IMR-90 (cell line): ENCODE measurements around the gene ZBTB45. TPM values are rescaled to one million over a fixed set of nuclear protein-coding genes. Genes with fewer than 3 reads are reported as not detected.

Experiments
- ATAC-seq: fragments of 200-7000 bp; cut with Tn5 transposase; 2 replicates; pipeline ENCODE4 v1.9.1; 2020; ENCODE audit warnings: low read depth, mild to moderate bottlenecking, moderate library complexity
- BruUV-seq: library from RNA; stranded (reverse); fragments of 400-500 nt; replicated peaks from 2 replicates; lab custom pipeline; 2021; lab: Mats Ljungman, UMichigan
- CTCF ChIA-PET: fragments of 300-600 bp; formaldehyde crosslinking; extraction: SDS; loops from one replicate; lab custom pipeline; 2021; ENCODE audit warnings: antibody characterized with exemption; lab: Yijun Ruan, JAX
- POLR2A ChIA-PET: fragments of 300-600 bp; sonication (Branson Sonifier 250); formaldehyde crosslinking; loops from one replicate; lab custom pipeline; 2022; ENCODE audit warnings: antibody characterized with exemption; ENCODE audit not compliant: unreplicated experiment; lab: Charles Lee
- DNase-seq: peaks from one replicate; pipeline ENCODE4 v3.0.0; 2013
- H2AFZ ChIP-seq: replicated peaks from 2 replicates; pipeline ENCODE3; 2013; ENCODE audit warnings: low read length, mild to moderate bottlenecking; ENCODE audit not compliant: poor library complexity
- H2AK5ac ChIP-seq: 2 replicates; pipeline ENCODE4 v1.6.1; 2013; ENCODE audit warnings: low read depth, low read length, inconsistent platforms
- H2AK9ac ChIP-seq: replicated peaks from 2 replicates; pipeline ENCODE3; 2013; ENCODE audit warnings: mild to moderate bottlenecking, low read depth, low read length, moderate library complexity; ENCODE audit not compliant: poor library complexity
- H2BK120ac ChIP-seq: 2 replicates; pipeline ENCODE4 v1.6.1; 2013; ENCODE audit warnings: low read depth, low read length, inconsistent platforms
- H2BK15ac ChIP-seq: 3 replicates; pipeline ENCODE4 v1.6.1; 2013; ENCODE audit warnings: low read depth, low read length, inconsistent platforms
- H2BK20ac ChIP-seq: 2 replicates; pipeline ENCODE4 v1.6.1; 2013; ENCODE audit warnings: low read depth, mild to moderate bottlenecking, inconsistent platforms, low read length, moderate library complexity
- H2BK5ac ChIP-seq: 2 replicates; pipeline ENCODE4 v1.6.1; 2013; ENCODE audit warnings: mild to moderate bottlenecking, low read depth, low read length, inconsistent platforms; ENCODE audit not compliant: poor library complexity, severe bottlenecking
- H3K14ac ChIP-seq: replicated peaks from 2 replicates; pipeline ENCODE4 v1.6.1; 2013; ENCODE audit warnings: low read depth, low read length, inconsistent platforms
- H3K18ac ChIP-seq: 2 replicates; pipeline ENCODE4 v1.6.1; 2013; ENCODE audit warnings: low read depth, low read length, control low read depth
- H3K23ac ChIP-seq: 2 replicates; pipeline ENCODE4 v1.6.1; 2013; ENCODE audit warnings: low read depth, low read length, inconsistent platforms
- H3K27ac ChIP-seq: 2 replicates; pipeline ENCODE4 v1.5.1; 2013; ENCODE audit warnings: mild to moderate bottlenecking, control low read depth, low read length; ENCODE audit not compliant: insufficient read depth
- H3K27me3 ChIP-seq: 2 replicates; pipeline ENCODE4 v1.6.1; 2013; ENCODE audit warnings: low read length; ENCODE audit not compliant: control insufficient read depth, insufficient read depth
- H3K36me3 ChIP-seq: 2 replicates; pipeline ENCODE4 v1.6.1; 2013; ENCODE audit warnings: low read length, mixed read lengths; ENCODE audit not compliant: control insufficient read depth, insufficient read depth
- H3K4ac ChIP-seq: 2 replicates; pipeline ENCODE4 v1.6.1; 2013; ENCODE audit warnings: low read depth, low read length, inconsistent platforms
- H3K4me1 ChIP-seq: 2 replicates; pipeline ENCODE4 v1.6.1; 2013; ENCODE audit warnings: low read length, mixed read lengths; ENCODE audit not compliant: control insufficient read depth, insufficient read depth
- H3K4me2 ChIP-seq: 2 replicates; pipeline ENCODE4 v1.6.1; 2013; ENCODE audit warnings: low read depth, mild to moderate bottlenecking, control low read depth, low read length, moderate library complexity
- H3K4me3 ChIP-seq: 2 replicates; pipeline ENCODE4 v1.5.1; 2013; ENCODE audit warnings: low read depth, mild to moderate bottlenecking, control low read depth, low read length, moderate library complexity; ENCODE audit not compliant: insufficient read depth
- H3K56ac ChIP-seq: 2 replicates; pipeline ENCODE4 v1.6.1; 2013; ENCODE audit warnings: low read length, inconsistent platforms; ENCODE audit not compliant: insufficient read depth; ENCODE audit errors: extremely low read depth
- H3K79me1 ChIP-seq, 2 experiments: 2 replicates each; pipeline ENCODE4 v1.6.1; 2013; ENCODE audit warnings: low read length in 2 of 2, inconsistent platforms in 1 of 2, low read depth in 1 of 2
- H3K9ac ChIP-seq: 2 replicates; pipeline ENCODE4 v1.6.1; 2013; ENCODE audit warnings: low read depth, low read length, control low read depth
- H3K9me1 ChIP-seq: 2 replicates; pipeline ENCODE4 v1.6.1; 2013; ENCODE audit warnings: low read length, inconsistent platforms; ENCODE audit not compliant: insufficient read depth
- H3K9me3 ChIP-seq: 2 replicates; pipeline ENCODE4 v1.6.1; 2013; ENCODE audit warnings: low read length; ENCODE audit not compliant: control insufficient read depth, insufficient read depth
- H4K20me1 ChIP-seq: 2 replicates; pipeline ENCODE4 v1.6.1; 2013; ENCODE audit warnings: low read length, inconsistent platforms; ENCODE audit not compliant: insufficient read depth
- H4K5ac ChIP-seq: 2 replicates; pipeline ENCODE4 v1.6.1; 2013; ENCODE audit warnings: mild to moderate bottlenecking, low read depth, low read length, control low read depth
- H4K8ac ChIP-seq, 2 experiments: 2 replicates each; pipeline ENCODE4 v1.6.1; 2013; ENCODE audit warnings: low read depth in 2 of 2, low read length in 2 of 2, control low read depth in 1 of 2, inconsistent platforms in 1 of 2
- H4K91ac ChIP-seq: 2 replicates; pipeline ENCODE4 v1.6.1; 2013; ENCODE audit warnings: low read depth, low read length, inconsistent platforms; ENCODE audit not compliant: insufficient read depth
- BHLHE40 ChIP-seq: fragments of 150-350 bp; IDR thresholded peaks from 2 replicates; pipeline ENCODE4 v1.6.1; 2016; ENCODE audit warnings: mild to moderate bottlenecking, low read depth, low read length
- CHD1 ChIP-seq: IDR thresholded peaks from 2 replicates; pipeline ENCODE4 v1.6.1; 2012; ENCODE audit warnings: low read depth, low read length, improper control_type of control experiment
- ELK1 ChIP-seq: fragments of 150-350 bp; IDR thresholded peaks from 2 replicates; pipeline ENCODE4 v1.6.1; 2016; ENCODE audit warnings: low read depth, mild to moderate bottlenecking, low read length, moderate library complexity, borderline replicate concordance
- FOS ChIP-seq: fragments of 150-350 bp; IDR thresholded peaks from 2 replicates; pipeline ENCODE4 v1.6.1; 2016; ENCODE audit warnings: low read depth, low read length
- NFE2L2 ChIP-seq: fragments of 150-350 bp; IDR thresholded peaks from 2 replicates; pipeline ENCODE4 v1.6.1; 2016; ENCODE audit warnings: low read depth, mild to moderate bottlenecking, low read length
- RCOR1 ChIP-seq: IDR thresholded peaks from 2 replicates; pipeline ENCODE4 v1.6.1; 2012; ENCODE audit warnings: mild to moderate bottlenecking, low read length, improper control_type of control experiment; ENCODE audit not compliant: insufficient replicate concordance
- SMC3 ChIP-seq: fragments of 150-350 bp; IDR thresholded peaks from 2 replicates; pipeline ENCODE4 v1.6.1; 2016; ENCODE audit warnings: low read depth, mild to moderate bottlenecking, antibody characterized with exemption, low read length, moderate library complexity
- USF2 ChIP-seq: fragments of 150-350 bp; IDR thresholded peaks from 2 replicates; pipeline ENCODE4 v1.6.1; 2017; ENCODE audit warnings: mild to moderate bottlenecking, antibody characterized with exemption, low read length, low read depth
- WGBS, 2 experiments: methylation state at CpG; one replicate each; pipeline versions ENCODE4 v1.1.5 to v1.1.7; 2013; ENCODE audit warnings: missing lambda C conversion rate in 2 of 2; ENCODE audit not compliant: insufficient read length in 1 of 2; ENCODE audit errors: extremely low coverage in 2 of 2; 5-methylcytosine and 5-hydroxymethylcytosine counted together
- dilution Hi-C: fragments of 300-500 bp; cut with HindIII; formaldehyde crosslinking; loops from one replicate; pipeline ENCODE4 v1.14.3; 2018; ENCODE audit warnings: low sequenced_read_pairs; ENCODE audit not compliant: unreplicated experiment
- in situ Hi-C: fragments of 300-500 bp; cut with MboI; formaldehyde crosslinking; loops from 3 replicates; pipeline ENCODE4 v1.14.3; 2019; ENCODE audit warnings: low sequenced_read_pairs, inconsistent platforms, mixed read lengths
- intact Hi-C: fragments of 100-400 bp; cut with micrococcal nuclease; formaldehyde crosslinking; loops from 2 replicates; pipeline ENCODE4 v1.10.0; 2022
- polyA plus RNA-seq, 3 experiments: library from polyadenylated mRNA; depleted of rRNA; stranded (reverse); fragments of >200 nt; gene quantifications; 2 replicates each; pipeline ENCODE4 v1.2.3, GENCODE V29; 2012; ENCODE audit warnings: low replicate concordance in 1 of 3
- total RNA-seq: library from RNA; depleted of rRNA; stranded (reverse); fragments of >200 nt; gene quantifications from 2 replicates; pipeline ENCODE4 v1.2.3, GENCODE V29; 2012

ZBTB45 gene
- total and polyA plus RNA-seq, 2 of the 4 experiments (the other 2 are of a cell fraction): 1.4 to 9.7 TPM

DNA sequence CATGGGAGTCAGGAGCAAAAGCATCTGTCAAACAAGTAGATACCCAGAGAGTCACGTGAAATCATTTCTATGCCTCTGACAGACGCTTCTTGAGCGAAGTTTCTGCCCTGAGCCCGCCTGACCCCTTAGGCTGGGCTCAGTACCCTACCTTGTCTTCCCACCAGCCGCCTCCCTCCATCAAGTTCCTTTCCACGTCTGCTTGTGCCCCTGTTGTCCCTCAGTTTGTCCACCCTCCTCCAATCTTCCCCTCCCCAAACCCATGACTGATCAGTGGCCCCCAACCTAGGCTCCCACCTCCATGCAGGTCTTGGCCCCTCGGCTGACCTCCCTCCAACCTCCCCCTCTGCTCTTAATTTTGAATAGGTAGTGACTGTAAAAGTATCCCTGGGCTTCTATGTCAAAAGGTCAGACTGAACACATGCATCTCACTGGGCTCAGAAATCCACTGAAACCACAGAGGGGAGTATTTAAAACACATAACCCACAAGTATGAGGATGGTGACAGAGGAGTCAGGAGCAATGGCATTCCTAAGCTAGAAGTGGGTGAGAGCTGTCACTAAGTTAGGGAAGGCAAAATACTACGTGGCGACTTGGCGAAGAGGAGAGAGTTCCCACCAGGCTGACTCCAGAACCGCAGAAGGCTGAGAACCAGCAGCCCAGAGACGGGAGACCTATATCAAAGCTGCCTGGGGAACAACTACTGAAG, 45.2 kb downstream of the ZBTB45 start:
- Histone ChIP-seq H3K56ac (peak overlapping the region; percentile 49; the same call in 1 of the 2 replicates), H3K9me3 (no peaks in the 10 kb centered on the region), H3K79me1 (peaks cover 8 to 49% of the 10 kb centered on the region in 2 experiments), H3K27me3 (no peaks in the 10 kb centered on the region), H4K8ac (peak overlapping the region in 1 of 2 experiments; percentile 82; a peak in 1 of 4 replicates), H3K23ac (no peak overlapping the region), H3K9me1 (peaks cover 31% of the 10 kb centered on the region), H3K18ac (no peak overlapping the region), H3K14ac (no peak overlapping the region), H2BK120ac (peak overlapping the region; percentile 38; the same call in 1 of the 2 replicates), H4K20me1 (peaks cover 17% of the 10 kb centered on the region), H2BK20ac (0 out of 2 replicates have a peak overlapping the region, but pooled peaks have one; percentile 6), H3K9ac (no peak overlapping the region), H3K36me3 (peaks cover 29% of the 10 kb centered on the region), H2BK5ac (peak overlapping the region; percentile 25), H2BK15ac (no peak overlapping the region; the same call in 2 of the 3 replicates), H3K27ac (peak overlapping the region; percentile 21; the same call in 1 of the 2 replicates), H3K4me1 (peaks cover 19% of the 10 kb centered on the region), H2AK5ac (peak overlapping the region; percentile 36; the same call in 1 of the 2 replicates), H4K91ac (peak overlapping the region; percentile 43; the same call in 1 of the 2 replicates), H4K5ac (no peak overlapping the region; the same call in 1 of the 2 replicates), H3K4me3 (no peak overlapping the region), H2AK9ac (peak overlapping the region; percentile 92), H3K4me2 (peak overlapping the region; percentile 83), H3K4ac (peak overlapping the region; percentile 74; the same call in 1 of the 2 replicates), H2AFZ (no peak overlapping the region)
- intact Hi-C loops: no loop called here
- ATAC-seq (peak; percentile 2; the same call in 1 of the 2 replicates), DNase-seq (peak; percentile 87)
- ChIA-PET CTCF (no interaction called here), POLR2A (no interaction called here)
- in situ Hi-C loops: no loop called here
- 56% methylated on average over 7 of the region's 12 CpGs; no CpG with 5 or more reads in 1 of the 2 experiments for WGBS, 2 experiments
- BruUV-seq: no TSS peak
- dilution Hi-C loops: no loop called here
- TF ChIP-seq BHLHE40: peak; percentile 76
- TF ChIP-seq CHD1: no peak
- no peak for TF ChIP-seq ELK1
- no peak for TF ChIP-seq SMC3
- TF ChIP-seq USF2: no peak
- 0 out of 2 replicates have a peak, but pooled peaks have one; percentile 10 for TF ChIP-seq FOS
- no peak for TF ChIP-seq NFE2L2
- peak; percentile 90 for TF ChIP-seq RCOR1
